ENCODE results near the gene C11orf54.
A peak's percentile ranks its signal among the peaks of the same experiment; 100 is the strongest.

Gene C11orf54

DNA sequence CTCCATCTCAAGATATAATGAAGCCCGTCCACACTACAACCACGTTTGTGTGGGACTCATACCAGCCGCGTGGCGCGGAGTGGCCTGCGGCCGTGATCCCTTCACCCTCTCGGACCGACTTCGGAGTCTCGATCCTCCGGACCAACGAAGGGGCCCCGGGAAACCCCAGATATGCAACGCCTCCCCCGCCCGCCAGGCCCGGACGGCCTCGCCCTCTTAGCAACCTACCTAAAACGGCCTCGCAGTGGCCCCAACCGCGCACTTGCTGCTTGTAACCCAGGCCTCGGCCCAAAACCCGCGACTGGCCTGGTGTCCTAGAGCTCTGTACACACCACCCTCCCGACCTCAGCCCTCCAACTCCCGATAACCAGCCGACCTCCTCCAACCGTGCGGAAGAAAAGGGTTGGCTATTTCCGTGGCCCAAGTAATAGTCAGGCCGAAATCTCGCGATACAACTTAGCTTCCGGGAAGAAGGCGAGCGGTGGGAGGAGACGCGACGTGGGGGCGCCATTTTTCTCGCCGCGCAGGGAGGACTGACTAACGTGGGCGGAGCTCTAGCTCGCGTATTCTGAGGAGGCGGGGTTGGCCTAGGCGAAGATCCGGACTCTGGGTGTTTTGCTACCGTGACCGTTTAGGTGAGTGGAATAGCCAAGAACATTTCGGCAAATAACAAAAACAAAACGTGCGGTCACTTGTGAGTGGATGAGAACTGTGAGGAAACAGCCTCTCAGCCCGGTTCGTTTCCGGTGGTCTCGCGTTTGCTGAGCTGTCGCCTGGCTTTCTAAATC lies at the start of gene C11orf54, which contains the start of gene TAF1D:
C11orf54 (plus strand) TSS at position 579 of the 788 bp plus-strand sequence. CDS start 5,722 bp downstream, outside the sequence.
TAF1D (minus strand) TSS at position 402 of the 788 bp plus-strand sequence. CDS start 2,191 bp downstream, outside the sequence.
- DNase-seq: peak; percentile 88

DNA sequence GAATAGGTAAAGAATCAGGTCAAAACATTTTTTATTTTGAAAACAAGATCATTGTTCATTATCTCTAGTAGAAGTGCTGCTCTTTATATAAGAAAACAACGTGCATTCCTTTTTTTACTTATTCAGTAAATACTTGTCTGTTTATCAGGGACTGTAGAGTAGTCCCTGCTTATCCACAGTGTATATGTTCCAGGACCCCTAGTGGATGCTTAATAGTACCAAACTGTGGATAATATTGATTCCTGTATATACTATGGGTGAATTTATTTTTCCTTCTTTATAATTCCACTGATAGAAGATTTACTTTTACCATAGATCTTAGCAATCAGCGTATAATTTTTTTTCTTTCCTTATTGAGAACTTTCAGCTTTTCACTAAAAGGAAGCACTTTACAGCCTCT lies 47.4 kb upstream of the C11orf54 start:
- DNase-seq: no peak

DNA sequence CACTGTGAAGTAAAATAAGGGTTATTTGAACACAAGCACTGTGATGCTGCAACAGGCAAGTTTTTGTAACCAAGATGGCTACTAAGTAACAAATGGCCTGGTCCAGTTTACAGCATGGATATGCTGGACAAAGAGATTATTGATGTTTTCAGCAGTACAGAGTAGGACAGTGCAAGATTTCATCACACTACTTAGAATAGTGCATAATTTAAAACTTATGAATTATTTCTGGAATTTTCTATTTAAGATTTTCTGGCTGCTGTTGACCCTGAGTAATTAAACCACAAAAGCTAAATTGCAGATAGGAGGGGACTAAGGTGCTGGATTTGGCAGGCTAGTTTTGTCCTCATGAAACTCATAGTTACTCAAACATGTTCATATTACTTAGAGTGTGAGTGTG lies 46.9 kb upstream of the C11orf54 start:
- DNase-seq: no peak

DNA sequence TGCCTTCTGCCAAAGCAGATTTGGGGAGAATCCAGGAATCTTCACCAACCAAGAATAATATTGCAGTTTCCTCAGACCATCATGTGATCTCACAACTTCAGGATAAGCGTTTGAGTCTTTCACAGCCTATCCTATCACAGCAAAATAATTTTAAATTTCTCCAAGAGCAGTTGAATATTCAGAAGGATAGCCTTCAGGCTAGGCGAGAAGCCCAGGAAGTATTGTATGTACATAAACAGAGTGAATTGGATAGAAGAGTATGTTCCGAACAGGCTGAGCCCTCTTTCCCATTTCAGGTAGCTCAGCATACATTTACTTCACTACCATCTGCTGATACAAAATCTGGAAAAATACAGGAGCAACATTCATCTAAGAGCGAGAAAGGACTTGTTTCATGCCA lies 43.9 kb upstream of the C11orf54 start:
- no peak for DNase-seq

DNA sequence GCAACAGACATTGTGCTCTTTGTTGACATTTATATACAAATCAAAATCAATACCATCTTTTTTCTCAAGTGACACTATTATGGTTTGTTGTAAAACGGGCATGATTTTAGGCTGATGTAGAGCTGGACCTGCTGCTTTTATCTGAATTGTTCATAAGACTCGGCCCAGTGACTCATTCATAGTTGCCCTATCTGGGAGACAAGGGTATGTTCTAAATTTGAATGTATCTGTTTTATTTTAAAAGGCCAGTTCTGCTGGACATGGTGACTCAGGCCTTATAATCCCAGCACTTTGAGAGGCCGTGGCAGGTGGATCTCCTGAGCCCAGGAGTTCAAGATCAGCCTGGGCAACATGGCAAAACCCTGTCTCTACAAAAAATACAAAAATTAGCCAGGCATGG lies 40.6 kb upstream of the C11orf54 start:
- no peak for DNase-seq

DNA sequence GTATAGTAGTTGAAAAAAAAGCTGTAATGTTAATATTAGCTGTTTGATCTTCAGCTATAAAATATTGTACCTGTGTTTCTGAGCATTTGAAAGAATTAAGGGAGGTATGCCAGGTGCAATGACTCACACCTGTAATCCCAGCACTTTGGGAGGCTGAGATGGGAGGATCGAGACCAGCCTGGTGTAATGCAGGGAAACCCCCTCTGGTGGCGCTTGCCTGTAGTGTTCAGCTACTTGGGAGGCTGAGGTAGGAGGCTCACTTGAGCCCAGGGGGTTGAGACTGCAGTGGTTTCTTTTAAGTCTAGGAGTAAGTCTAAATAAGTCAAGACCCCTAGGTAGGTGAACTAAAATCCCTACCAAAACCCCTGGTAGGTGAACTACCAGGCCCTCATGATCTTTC lies 37.2 kb upstream of the C11orf54 start:
- no peak for DNase-seq

DNA sequence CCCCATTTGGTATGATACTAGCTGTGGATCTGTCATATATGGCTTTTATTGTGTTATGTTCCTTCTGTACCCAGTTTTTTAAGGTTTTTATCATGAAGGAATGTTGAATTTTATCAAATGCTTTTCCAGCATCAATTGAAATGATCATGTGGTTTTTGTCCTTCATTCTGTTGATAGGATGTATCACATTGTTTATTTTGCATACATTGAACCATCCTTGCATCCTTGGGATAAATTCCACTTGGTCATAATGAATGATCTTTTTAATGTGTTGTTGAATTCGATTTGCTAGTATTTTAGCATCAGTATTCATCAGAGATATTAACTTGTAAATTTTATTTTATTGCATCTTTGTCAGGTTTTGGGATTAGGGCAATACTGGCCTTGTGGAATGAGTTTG lies 31.2 kb upstream of the C11orf54 start:
- no peak for DNase-seq

DNA sequence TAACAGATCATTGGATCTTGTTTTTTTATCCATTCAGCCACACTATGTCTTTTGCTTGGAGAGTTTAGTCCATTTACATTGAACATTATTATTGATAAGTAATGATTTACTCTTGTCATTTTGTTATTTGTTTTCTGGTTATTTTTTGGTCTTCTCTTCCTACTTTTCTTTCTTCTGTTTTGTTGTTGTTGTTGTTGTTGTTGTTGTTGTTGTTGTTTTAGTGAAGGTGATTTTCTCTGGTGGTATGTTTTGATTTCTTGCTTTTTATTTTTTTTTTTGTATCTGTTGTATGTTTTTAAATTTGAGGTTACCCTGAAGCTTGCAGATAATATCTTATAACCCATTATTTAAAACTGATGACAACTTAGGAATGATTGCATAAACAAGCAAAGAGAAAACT lies 28.8 kb upstream of the C11orf54 start:
- no peak for DNase-seq

DNA sequence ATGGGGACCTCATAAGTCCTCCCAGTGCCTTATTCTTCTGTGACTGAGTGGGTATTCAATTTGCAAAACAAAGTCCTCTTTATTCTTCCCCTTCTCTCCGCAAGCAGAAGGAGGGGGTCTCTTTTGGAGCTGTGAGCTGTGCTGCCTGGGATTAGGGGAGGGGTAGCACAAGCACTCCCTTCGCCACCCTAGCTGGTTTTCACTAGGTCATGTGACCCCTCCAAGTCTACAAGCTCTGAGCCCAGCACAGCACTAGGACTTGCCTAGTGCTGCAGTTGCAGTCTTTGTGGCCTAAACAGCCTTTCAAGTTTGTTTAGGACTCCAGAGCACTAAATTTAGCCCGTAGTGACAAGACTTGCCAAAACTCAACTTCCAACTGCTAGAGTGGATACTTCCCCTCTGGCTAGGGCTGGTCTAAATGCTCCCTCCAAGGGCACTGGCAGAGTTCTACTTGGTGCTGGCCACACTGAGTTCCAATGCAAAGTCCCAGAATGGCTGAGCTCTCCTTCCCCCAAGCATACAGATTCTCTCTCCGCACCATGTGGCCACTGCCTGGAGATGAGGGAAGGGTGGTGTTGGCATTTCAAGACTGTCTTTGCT lies 25.6 kb upstream of the C11orf54 start:
- DNase-seq: no peak

DNA sequence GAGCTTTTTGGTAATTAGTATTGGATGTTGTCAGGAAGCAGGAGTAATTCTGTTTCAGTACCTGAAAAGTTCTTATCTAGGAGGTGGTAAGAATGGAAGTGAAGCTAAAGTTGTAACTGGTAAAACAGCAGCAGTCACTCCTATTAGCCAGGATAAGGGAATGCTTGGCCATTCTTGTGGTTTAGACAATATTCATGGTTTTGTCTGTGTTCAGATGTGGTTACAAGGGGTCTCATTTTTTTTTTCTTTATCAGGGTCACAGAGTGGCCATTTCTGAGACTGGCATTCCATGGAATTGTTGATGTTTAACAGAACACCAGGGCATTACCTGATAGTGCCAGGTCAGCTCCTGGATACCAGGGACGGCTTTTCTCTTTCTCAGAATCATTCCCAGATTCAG lies 24.0 kb upstream of the C11orf54 start:
- DNase-seq: no peak

DNA sequence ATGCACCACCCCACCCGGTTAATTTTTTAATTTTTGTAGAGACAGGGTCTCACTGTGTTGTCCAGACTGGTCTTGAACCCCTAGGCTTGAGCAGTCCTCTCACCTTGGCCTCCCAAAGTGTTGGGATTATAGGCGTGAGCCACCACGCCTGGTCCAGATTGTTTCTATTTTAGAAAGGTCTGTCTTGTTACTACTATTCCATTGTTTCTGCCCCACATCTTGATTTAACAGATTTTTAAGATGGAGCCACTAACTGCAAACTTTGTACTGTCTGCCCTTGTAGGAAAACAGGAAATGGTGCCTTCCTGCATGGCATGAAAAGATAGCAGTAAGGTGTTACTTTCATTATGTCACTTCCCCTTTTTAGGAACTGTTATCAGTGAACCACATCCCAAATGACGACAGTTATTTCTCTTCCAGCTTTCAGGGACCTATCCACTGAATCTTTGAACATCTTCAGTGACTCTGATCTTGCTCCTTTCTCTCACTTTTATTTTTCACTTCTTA lies 23.4 kb upstream of the C11orf54 start:
- DNase-seq: no peak

DNA sequence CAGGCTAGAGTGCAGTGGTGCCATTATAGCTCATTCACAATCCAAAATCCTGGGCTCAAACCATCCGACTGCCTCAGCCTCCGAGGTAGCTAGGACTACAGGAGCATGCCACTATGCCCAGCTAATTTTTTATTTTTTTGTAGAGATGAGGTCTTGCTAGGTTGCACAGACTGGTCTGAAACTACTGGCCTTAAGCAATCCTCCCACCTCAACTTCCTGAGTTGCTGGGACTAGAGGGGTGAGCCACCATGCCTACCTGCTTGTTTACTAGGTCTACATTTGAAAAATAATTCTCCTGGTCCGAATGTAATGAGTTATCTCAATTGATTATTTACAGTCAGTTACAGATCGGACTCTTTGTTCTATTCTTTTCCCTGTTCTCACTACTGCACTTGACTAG lies 22.2 kb upstream of the C11orf54 start:
- DNase-seq: no peak

DNA sequence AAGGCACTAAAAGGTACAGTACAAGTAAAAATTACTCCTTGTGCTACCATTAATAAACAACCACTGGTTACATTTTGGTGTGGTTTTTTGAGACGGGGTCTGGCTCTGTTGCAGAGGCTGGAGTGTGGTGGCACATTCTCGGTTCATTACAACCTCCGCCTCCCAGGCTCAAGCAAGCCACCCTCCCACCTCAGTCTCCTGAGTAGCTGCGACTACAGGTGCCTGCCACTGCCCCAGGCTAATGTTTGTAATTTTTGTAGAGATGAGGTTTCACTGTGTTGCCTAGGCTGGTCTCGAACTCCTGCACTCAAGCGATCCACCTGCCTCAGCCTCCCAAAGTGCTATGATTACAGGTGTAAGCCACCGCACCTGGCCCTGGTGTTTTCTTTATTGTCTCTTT lies 20.9 kb upstream of the C11orf54 start:
- no peak for DNase-seq

DNA sequence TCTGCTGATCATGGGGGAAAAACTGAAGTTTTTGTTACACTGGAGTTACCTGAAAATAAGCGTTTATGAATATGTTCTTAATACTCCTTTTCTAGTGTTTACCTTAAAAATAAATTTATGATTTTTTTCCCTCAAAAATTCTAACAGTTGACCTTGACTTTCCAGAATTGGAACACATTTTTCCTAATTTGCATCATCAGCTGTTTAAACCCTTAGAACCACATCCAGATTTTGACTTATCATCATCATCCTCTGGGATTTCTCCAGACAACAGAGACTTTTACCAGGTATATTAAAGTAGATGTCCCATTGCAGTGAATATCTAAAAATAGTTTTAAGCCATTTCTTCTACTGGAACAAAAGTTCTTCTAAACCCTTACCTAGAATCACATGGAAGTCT lies 17.4 kb upstream of the C11orf54 start:
- no peak for DNase-seq

DNA sequence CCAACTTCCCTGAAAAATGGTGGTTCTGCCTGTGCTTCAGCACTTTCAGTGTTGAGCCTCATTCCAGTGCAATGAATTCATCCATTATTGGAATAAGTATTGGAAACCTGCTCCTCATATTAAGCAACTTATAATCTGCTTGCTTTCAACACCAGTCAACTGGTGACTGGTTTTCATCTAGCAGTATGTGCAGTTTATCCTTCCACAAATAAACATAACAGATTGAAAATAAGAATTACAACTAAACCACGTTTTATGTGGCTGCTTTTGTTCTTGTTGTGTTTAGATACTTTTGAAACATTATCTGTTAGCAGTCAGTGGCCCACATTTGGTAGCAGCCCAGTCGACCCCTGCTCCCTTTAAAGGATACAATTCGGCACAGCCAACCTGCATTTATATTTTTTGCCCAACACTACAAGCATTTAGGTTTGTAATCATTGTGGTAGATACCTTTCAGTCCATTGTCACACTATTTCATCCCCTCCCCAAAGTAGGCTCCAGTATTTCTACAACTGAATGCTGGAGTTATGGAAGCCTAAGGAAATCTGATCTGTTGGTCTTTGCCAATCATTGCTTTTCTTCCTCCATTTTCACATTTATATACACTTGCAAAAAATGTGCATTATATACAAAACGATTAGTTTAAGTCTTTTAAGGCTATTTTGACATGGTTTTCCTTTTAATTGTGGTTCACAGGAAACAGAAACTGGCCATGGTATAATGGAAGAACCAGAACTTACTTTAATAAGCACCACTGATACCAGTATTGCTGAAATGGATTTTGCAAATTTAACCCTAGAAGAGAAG lies 13.3 kb upstream of the C11orf54 start:
- no peak for DNase-seq

DNA sequence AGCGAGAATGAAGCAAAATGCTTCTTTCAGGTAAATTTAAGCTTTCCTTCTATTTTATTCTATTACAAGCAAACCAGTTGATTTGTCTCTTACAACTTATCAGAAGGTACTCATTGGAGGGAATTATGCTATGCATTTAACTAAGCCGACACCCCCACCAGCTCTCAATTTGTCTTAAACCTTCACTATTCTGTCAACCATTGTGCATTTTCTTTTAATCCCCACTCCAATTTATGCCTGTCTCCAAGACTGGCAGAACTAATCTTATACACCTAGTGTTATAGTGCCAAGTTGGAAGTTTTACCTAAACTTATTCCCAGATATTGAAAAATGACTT lies 12.7 kb upstream of the C11orf54 start:
- DNase-seq: no peak

DNA sequence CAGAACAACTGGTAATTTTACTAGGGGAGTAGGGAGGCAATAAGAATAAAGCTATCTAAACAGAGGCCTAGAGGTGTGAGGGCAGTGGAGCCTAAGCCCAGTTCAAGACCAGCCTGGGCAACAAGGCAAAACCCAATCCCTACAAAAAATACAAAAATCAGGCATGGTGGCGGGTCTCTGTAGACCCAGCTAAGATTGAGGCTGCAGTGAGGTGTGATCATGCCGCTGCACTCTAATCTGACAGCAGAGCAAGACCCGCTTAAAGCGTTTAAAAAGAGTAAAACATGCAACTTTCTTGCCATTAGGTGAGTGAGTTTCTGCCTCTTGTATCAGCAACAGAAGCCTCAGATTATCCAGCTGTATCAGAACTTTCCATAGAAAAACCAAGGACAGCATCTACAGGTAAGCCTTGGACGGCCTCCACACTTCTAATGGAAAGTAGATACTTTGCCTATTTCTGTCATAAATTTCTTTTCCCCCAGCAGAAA lies 12.3 kb upstream of the C11orf54 start:
- no peak for DNase-seq

DNA sequence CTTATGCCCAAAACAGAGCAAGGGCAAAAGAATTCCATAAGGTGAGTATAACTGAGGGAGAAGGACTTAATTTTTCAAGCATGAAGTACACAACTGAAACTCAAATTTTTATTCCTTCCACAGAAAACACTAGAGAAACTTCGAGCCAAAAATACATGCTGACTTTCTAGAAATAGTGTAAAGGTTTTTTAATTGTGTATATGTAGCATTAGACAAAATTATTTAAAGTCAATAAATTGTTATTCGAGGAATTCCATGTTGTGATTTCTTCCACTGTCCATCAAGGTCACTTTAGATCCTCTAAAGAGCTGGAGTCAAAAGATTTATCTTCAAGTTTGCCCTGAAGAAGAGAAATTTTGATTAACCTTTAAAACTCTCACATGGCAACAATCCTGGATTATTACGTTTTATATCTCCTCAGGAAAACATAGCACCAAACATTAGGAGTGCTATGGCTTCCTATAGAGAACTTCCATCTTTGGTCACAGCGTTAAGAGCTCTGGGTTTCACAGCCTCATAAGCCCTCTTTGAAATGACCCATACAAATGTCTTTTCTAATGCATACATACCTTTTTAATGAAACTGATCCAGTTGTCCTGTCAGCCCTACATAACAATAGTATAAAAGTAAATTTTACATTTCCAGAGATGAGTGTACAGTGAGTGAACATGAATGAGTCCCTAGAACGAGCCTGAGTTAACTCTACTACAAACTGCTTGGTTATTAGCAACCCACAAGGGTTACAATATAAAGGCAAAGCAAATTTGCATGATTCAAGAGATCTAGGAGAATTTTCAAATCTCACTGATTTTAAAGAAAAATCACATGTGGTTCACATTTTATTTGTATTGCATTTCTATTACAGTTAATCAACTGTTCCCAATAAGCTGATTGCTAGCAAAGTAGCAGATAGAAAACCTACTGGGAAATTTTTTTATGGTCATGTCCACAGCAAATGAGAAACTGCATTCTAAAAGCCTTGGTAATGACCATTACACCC lies 11.1 kb upstream of the C11orf54 start:
- no peak for DNase-seq

DNA sequence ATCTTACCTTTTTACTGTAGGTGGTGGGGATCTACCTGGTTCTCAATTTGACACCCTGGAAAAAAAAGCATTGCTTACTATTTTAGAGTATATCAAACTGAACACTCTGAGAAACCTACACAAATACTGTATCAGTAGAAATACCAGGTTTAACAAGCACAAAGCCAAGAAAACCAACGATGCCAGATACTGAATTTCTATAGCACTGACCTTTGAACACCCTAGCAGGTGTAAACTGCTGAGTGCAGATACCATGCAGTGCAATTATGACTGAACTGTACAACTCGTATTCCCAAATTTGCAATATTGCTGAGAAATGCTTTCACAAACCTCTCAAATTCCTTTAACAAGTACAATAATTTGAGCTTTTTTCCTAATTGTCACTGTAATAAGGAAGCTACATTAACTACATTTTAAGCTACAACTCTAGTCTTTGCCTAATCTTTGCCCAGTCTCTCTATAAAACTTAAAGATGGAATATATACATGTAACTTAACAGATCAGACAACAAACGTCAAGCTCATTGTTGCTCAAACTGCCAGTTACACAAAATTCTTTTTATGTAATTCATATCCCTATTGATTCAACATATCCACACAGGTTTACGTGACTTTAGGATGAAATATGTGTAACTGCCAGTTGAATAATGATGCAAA lies 9.1 kb upstream of the C11orf54 start:
- no peak for DNase-seq

DNA sequence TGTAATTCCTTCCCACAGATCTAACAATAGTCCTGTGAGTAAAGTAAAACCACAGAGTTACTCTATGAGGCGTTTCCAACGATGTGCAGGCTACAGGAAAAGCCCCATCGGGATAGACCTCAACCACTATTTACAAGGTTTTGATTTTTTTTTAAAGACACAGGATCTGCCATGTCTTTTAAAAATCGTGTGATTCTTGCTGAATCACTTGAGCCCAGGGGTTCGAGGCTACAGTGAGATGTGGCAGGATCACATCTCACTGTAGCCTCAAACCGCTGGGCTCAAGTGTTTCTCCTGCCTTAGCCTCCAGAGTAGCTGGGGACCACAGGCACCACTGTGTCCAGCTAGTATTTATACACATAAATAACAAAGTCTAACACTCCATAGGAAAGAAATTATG lies 8.0 kb upstream of the C11orf54 start:
- no peak for DNase-seq

DNA sequence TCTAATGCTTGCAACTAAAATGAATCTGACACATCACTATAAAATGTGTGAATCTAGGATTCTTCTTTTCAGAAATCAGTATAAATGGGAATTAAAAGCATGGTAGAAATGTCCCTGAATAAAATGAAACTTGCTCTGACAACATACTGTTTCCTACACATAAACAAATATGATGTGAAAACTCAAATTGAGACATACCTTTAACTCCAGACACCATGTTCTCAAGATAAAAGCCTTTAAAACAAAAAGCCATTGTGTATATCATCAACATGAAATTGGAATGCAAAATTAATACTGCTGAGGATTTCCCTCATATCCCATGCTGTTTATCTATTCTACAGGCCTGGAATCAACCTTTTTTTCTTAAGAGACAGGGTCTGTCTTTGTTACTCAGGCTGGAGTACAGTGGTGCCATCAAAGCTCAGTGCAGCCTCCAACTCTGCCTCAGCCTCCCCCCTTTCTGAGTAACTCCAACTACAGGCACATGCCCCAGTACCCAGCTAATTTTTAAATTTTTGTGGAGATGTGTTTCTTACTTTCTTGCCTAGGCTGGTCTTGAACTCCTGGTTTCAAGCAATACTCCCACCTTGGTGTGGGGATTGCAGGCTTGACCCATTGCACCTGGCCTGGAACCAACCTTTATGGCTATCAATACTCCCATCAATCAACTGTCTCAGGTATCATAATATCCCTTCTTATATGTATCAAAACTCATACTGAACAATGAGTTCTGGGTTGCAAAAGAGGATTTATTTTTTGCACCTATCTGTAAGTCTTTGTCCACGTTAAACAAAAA lies 6.8 kb upstream of the C11orf54 start:
- no peak for DNase-seq

Data from DMS 273 treated with DMSO at 0.1 percent for 48 hours (cell line).